Neural progenitor cell (in vitro differentiated cells): ENCODE results near the gene TFB2M.

Source experiments
- EZH2 ChIP-seq: fragments of 200-600 bp; sonication (generic); IDR thresholded peaks from 2 replicates; pipeline ENCODE4 v1.6.1; 2017; ENCODE audit warnings: antibody characterized with exemption, mild to moderate bottlenecking, moderate library complexity
- EZH2phosphoT487 ChIP-seq: fragments of 200-600 bp; sonication (generic); IDR thresholded peaks from 2 replicates; pipeline ENCODE4 v1.6.1; 2017; ENCODE audit warnings: antibody characterized with exemption
- TF ChIP-seq, protein P1 (sequence below): fragments of 200-600 bp; sonication (generic); IDR thresholded peaks from 2 replicates; pipeline ENCODE4 v1.5.1; 2017; ENCODE audit warnings: antibody characterized with exemption, mild to moderate bottlenecking

DNA sequence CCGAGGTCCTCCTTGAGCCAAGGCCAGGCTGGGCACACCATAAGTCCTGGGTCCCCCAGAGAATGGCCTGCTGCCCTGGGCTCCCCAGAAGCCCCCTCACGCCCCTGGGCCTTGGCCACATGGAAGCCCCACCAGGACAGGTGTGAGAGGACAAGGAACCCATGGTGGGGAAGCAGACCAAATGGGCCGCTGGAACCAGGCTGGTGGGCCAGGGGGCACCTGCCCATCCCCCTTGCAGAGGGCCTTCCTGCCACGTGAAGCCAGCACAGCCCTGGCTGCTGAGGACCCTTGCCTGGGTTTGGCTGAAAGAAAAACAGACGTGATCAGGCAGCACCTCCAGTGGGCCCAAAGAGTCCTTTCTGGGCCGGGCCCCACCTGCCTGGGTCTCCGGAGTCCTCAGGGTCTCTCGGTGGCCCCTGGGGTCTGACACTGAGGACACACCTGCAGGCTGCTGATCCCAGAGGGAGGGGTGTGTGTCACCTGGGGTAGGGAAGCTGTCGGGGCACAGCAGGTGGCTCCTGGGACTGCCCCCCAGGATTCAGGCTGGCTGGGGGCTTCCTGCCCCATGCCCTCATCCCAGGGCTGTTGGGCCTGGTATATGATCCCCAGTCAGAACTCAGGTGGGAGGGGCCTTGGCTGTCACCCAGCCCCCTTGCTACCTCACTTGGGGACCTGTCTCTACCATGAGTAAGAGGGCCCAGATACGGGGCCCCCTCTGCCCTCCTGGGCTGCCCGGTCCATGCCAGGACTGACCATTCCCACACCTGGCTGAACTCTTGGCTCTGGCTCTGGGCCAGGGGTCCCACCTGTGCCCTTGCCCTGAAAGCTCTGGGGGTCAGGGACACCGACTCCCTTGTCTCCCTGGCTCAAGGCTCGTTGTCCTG lies 55.7 kb downstream of the TFB2M start:
- TF ChIP-seq, protein P1, sequence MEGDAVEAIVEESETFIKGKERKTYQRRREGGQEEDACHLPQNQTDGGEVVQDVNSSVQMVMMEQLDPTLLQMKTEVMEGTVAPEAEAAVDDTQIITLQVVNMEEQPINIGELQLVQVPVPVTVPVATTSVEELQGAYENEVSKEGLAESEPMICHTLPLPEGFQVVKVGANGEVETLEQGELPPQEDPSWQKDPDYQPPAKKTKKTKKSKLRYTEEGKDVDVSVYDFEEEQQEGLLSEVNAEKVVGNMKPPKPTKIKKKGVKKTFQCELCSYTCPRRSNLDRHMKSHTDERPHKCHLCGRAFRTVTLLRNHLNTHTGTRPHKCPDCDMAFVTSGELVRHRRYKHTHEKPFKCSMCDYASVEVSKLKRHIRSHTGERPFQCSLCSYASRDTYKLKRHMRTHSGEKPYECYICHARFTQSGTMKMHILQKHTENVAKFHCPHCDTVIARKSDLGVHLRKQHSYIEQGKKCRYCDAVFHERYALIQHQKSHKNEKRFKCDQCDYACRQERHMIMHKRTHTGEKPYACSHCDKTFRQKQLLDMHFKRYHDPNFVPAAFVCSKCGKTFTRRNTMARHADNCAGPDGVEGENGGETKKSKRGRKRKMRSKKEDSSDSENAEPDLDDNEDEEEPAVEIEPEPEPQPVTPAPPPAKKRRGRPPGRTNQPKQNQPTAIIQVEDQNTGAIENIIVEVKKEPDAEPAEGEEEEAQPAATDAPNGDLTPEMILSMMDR, result no peak
- no peak for TF ChIP-seq EZH2phosphoT487
- TF ChIP-seq EZH2, result no peak
